Esophagus squamous epithelium (tissue), 5 donors: ENCODE measurements around the gene NOD1. TPM values are rescaled to one million over a fixed set of nuclear protein-coding genes. Genes with fewer than 3 reads are reported as not detected.

Experiments
- DNase-seq: peaks from one replicate; lab custom pipeline; 2025; lab: John Stamatoyannopoulos, UW
- H3K27ac ChIP-seq, 4 donors: fragments of 200-600 bp; sonication (generic); one replicate each; pipeline ENCODE4 v1.5.1; 2016 to 2019; ENCODE audit warnings: mild to moderate bottlenecking in 1 of 4
- H3K27me3 ChIP-seq, 4 donors: fragments of 200-600 bp; sonication (generic); 1 replicate in 3 of 4; 2 replicates in 1 of 4; pipeline versions ENCODE4 v1.5.1 to v1.6.0; 2017 to 2021; ENCODE audit warnings: antibody characterized with exemption in 1 of 4
- H3K36me3 ChIP-seq, 3 donors: fragments of 200-600 bp; sonication (generic); one replicate each; pipeline ENCODE4 v1.5.1; 2016 to 2019
- H3K4me1 ChIP-seq, 3 donors: fragments of 200-600 bp; sonication (generic); one replicate each; pipeline ENCODE4 v1.5.1; 2017 to 2019
- H3K4me3 ChIP-seq, 4 donors: fragments of 200-600 bp; sonication (generic); 1 replicate in 3 of 4; 2 replicates in 1 of 4; pipeline ENCODE4 v1.5.1; 2016 to 2019; ENCODE audit warnings: mild to moderate bottlenecking in 2 of 4, moderate library complexity in 1 of 4
- H3K9me3 ChIP-seq, 3 donors: fragments of 200-600 bp; sonication (generic); one replicate each; pipeline ENCODE4 v1.5.1; 2016 to 2019
- CTCF ChIP-seq, 6 experiments: fragments of 450-650 bp in 4 of 6; fragments of 200-600 bp in 2 of 6; sonication (generic) in 2 of 6; IDR thresholded peaks; one replicate each; pipeline ENCODE4 v1.5.1; 2016 to 2019; ENCODE audit warnings: antibody characterized with exemption in 6 of 6, mild to moderate bottlenecking in 4 of 6, moderate library complexity in 4 of 6
- POLR2A ChIP-seq, 4 donors: fragments of 450-650 bp; IDR thresholded peaks; one replicate each; pipeline ENCODE4 v1.6.1; 2017; ENCODE audit warnings: antibody characterized with exemption in 4 of 4, mild to moderate bottlenecking in 4 of 4, moderate library complexity in 3 of 4
- WGBS, 2 donors: methylation state at CpG; one replicate each; pipeline ENCODE4 v1.1.5; 2018; 5-methylcytosine and 5-hydroxymethylcytosine counted together
- intact Hi-C: fragments of 100-400 bp; cut with DNase I; formaldehyde crosslinking; loops from one replicate; pipeline ENCODE4 v1.15.0; 2022
- total RNA-seq, 4 donors: library from RNA; depleted of rRNA; stranded (reverse); fragments of >200 nt; gene quantifications; one replicate each; pipeline ENCODE4 v1.1.0, GENCODE V29; 2016
- donor health status: DM: yes; HTN: yes; CAD: no.

Gene NOD1
- total RNA-seq, 4 donors from 2014 or later = 4.2 to 13.0 (median 6.2) TPM

- peaks cover 7 to 32% (median 11%) of the 10 kb centered on the region in 3 donors for H3K4me1 ChIP-seq
- intact Hi-C loops = no loop called here
- H3K27me3 ChIP-seq = no peaks in the 10 kb centered on the region
- peaks cover 0 to 84% (median 14%) of the 10 kb centered on the region in 3 donors for H3K36me3 ChIP-seq
- WGBS, 2 donors = 67 to 89% methylated on average over 4 to 6 of the region's 6 CpGs
- no peaks in the 10 kb centered on the region for H3K9me3 ChIP-seq
- DNase-seq = no peak
- TF ChIP-seq POLR2A (IDR thresholded peaks at IDR 0.05) = no peak
- no peak for TF ChIP-seq CTCF (IDR thresholded peaks at IDR 0.05)
- H3K4me3 ChIP-seq = no peak overlapping the region
- peak overlapping the region in 2 of 4 donors; percentile 19 to 21 for H3K27ac ChIP-seq
These were observed 51.1 kb downstream of the NOD1 start for GRCh38 chr7:30427296-30428070.

- Histone ChIP-seq H3K9me3 (no peaks in the 10 kb centered on the region), H3K27me3 (no peaks in the 10 kb centered on the region), H3K36me3 (peaks cover 0 to 58% (median 14%) of the 10 kb centered on the region in 3 donors), H3K4me3 (no peak overlapping the region), H3K4me1 (peaks cover 0 to 2% (median 0%) of the 10 kb centered on the region in 3 donors), H3K27ac (no peak overlapping the region)
- TF ChIP-seq CTCF (IDR thresholded peaks at IDR 0.05) (no peak), POLR2A (IDR thresholded peaks at IDR 0.05) (no peak)
- WGBS, 2 donors = 53% methylated on average over 2 of the region's 5 CpGs; no CpG with 5 or more reads in 1 of the 2 donors
- intact Hi-C loops = no loop called here
- DNase-seq = no peak
These were observed 54.1 kb downstream of the NOD1 start for GRCh38 chr7:30424506-30424905.

- TF ChIP-seq CTCF (IDR thresholded peaks at IDR 0.05) (no peak), POLR2A (IDR thresholded peaks at IDR 0.05) (no peak)
- Histone ChIP-seq H3K4me1 (no peaks in the 10 kb centered on the region), H3K27ac (no peak overlapping the region), H3K9me3 (no peaks in the 10 kb centered on the region), H3K27me3 (no peaks in the 10 kb centered on the region), H3K36me3 (peaks cover 0 to 52% (median 10%) of the 10 kb centered on the region in 3 donors), H3K4me3 (no peak overlapping the region)
- intact Hi-C loops = no loop called here
- 95 to 98% methylated on average over 7 to 10 of the region's 14 CpGs for WGBS, 2 donors
- no peak for DNase-seq
These were observed 54.6 kb downstream of the NOD1 start for GRCh38 chr7:30423788-30424505.

- intact Hi-C loops = no loop called here
- no peak for DNase-seq
- 75 to 86% methylated on average over 5 to 6 of the region's 6 CpGs for WGBS, 2 donors
- no peak overlapping the region for H3K27ac ChIP-seq
- no peaks in the 10 kb centered on the region for H3K27me3 ChIP-seq
- H3K4me1 ChIP-seq = no peaks in the 10 kb centered on the region
- no peak for TF ChIP-seq CTCF (IDR thresholded peaks at IDR 0.05)
- TF ChIP-seq POLR2A (IDR thresholded peaks at IDR 0.05) = no peak
- H3K9me3 ChIP-seq = no peaks in the 10 kb centered on the region
- H3K4me3 ChIP-seq = no peak overlapping the region
- peaks cover 0 to 42% (median 9%) of the 10 kb centered on the region in 3 donors for H3K36me3 ChIP-seq
These were observed 55.7 kb downstream of the NOD1 start for GRCh38 chr7:30422922-30423321.
